PC-3 (cell line): Measurements from ENCODE around the gene DSPP.

Source experiments
- CTCF ChIP-seq: fragments of 300-600 bp; sonication (generic); conservative IDR thresholded peaks from 2 replicates; pipeline ENCODE4 v1.5.1; 2017; ENCODE audit warnings: antibody characterized with exemption, low read depth, mild to moderate bottlenecking, low read length
- EZH2 ChIP-seq: fragments of 300-600 bp; sonication (generic); IDR thresholded peaks from one replicate; pipeline ENCODE4 v1.6.1; 2017; ENCODE audit warnings: antibody characterized with exemption, mild to moderate bottlenecking, low read length; ENCODE audit not compliant: unreplicated experiment

- no peak for TF ChIP-seq CTCF
- TF ChIP-seq EZH2, result no peak
Observed at GRCh38 chr4:87580057-87580456, 28.3 kb upstream of the DSPP start.
